ENCODE measurements around the gene CD47. TPM values are rescaled to one million over a fixed set of nuclear protein-coding genes. Genes with fewer than 3 reads are reported as not detected.
A peak's percentile ranks its signal among the peaks of the same experiment; 100 is the strongest.

CD47 gene
- total and polyA plus RNA-seq, 2 of the 4 experiments (the other 2 are of a cell fraction): 45.9 to 52.0 TPM

- Histone ChIP-seq H3K4me3 (ENCODE audit: insufficient read depth, low read depth, low read length) (no peak overlapping the region), H3K36me3 (ENCODE audit: control insufficient read depth, insufficient read depth, low read length) (peaks cover 22% of the 10 kb centered on the region), H2BK15ac (ENCODE audit: low read depth, low read length) (no peak overlapping the region), H3K9me3 (ENCODE audit: control insufficient read depth, insufficient read depth, low read length) (no peaks in the 10 kb centered on the region), H3K9ac (ENCODE audit: low read depth, low read length) (no peak overlapping the region), H3K79me1 (ENCODE audit: low read depth in 1 of 2, low read length in 2 of 2) (peaks cover 7 to 27% of the 10 kb centered on the region in 2 experiments), H4K5ac (ENCODE audit: low read depth, low read length) (no peak overlapping the region; the same call in 1 of the 2 replicates), H2AFZ (replicated peaks; ENCODE audit: low read length, poor library complexity) (no peak overlapping the region), H3K9me1 (ENCODE audit: insufficient read depth, low read length) (peaks cover 7% of the 10 kb centered on the region; the same call in 1 of the 2 replicates), H3K56ac (ENCODE audit: extremely low read depth, insufficient read depth, low read length) (no peak overlapping the region), H2AK9ac (replicated peaks; ENCODE audit: low read depth, low read length, poor library complexity) (no peak overlapping the region), H4K91ac (ENCODE audit: insufficient read depth, low read depth, low read length) (no peak overlapping the region), H2BK120ac (ENCODE audit: low read depth, low read length) (no peak overlapping the region), H3K27me3 (ENCODE audit: control insufficient read depth, insufficient read depth, low read length) (no peaks in the 10 kb centered on the region), H3K14ac (replicated peaks; ENCODE audit: low read depth, low read length) (0 out of 2 replicates have a peak overlapping the region, but pooled peaks have one; percentile 4), H2AK5ac (ENCODE audit: low read depth, low read length) (no peak overlapping the region), H3K18ac (ENCODE audit: low read depth, low read length) (no peak overlapping the region), H2BK20ac (ENCODE audit: low read depth, low read length) (no peak overlapping the region), H3K23ac (ENCODE audit: low read depth, low read length) (no peak overlapping the region), H4K8ac (ENCODE audit: low read depth in 2 of 2, low read length in 2 of 2) (no peak overlapping the region), H3K4me2 (ENCODE audit: low read depth, low read length) (no peak overlapping the region), H2BK5ac (ENCODE audit: low read depth, low read length, poor library complexity, severe bottlenecking) (no peak overlapping the region), H3K4ac (ENCODE audit: low read depth, low read length) (no peak overlapping the region), H4K20me1 (ENCODE audit: insufficient read depth, low read length) (no peaks in the 10 kb centered on the region), H3K27ac (ENCODE audit: insufficient read depth, low read length) (no peak overlapping the region), H3K4me1 (ENCODE audit: control insufficient read depth, insufficient read depth, low read length) (peaks cover 4% of the 10 kb centered on the region)
- in situ Hi-C loops (cut with MboI; ENCODE audit: low sequenced_read_pairs) (no loop called here), intact Hi-C loops (cut with micrococcal nuclease) (no loop called here), dilution Hi-C loops (cut with HindIII; ENCODE audit: low sequenced_read_pairs, unreplicated experiment) (no loop called here)
- no peak for ATAC-seq (ENCODE audit: low read depth)
- no CpG with 5 or more reads among the region's 2 CpGs for WGBS, 2 experiments (ENCODE audit: extremely low coverage in 2 of 2, insufficient read length in 1 of 2)
- TF ChIP-seq RFX5 (IDR thresholded peaks at IDR 0.05; ENCODE audit: low read depth, low read length) (no peak), RAD21 (IDR thresholded peaks at IDR 0.05; ENCODE audit: low read length) (no peak), BHLHE40 (IDR thresholded peaks at IDR 0.05; ENCODE audit: low read depth, low read length) (no peak), FOS (IDR thresholded peaks at IDR 0.05; ENCODE audit: low read depth, low read length) (no peak), POLR2A (IDR thresholded peaks at IDR 0.05; ENCODE audit: low read depth, low read length) (no peak), CEBPB (IDR thresholded peaks at IDR 0.05; ENCODE audit: low read depth, low read length) (no peak), MAZ (IDR thresholded peaks at IDR 0.05; ENCODE audit: borderline replicate concordance, low read depth, low read length) (no peak), CHD1 (IDR thresholded peaks at IDR 0.05; ENCODE audit: low read depth, low read length) (no peak), SMC3 (IDR thresholded peaks at IDR 0.05; ENCODE audit: low read depth, low read length) (no peak), USF2 (IDR thresholded peaks at IDR 0.05; ENCODE audit: low read depth, low read length) (no peak), CTCF (conservative IDR thresholded peaks at IDR 0.05; ENCODE audit: low read depth, low read length) (no peak), MAFK (IDR thresholded peaks at IDR 0.05; ENCODE audit: low read depth, low read length) (no peak), MXI1 (IDR thresholded peaks at IDR 0.05; ENCODE audit: borderline replicate concordance, low read depth, low read length) (no peak), NFE2L2 (IDR thresholded peaks at IDR 0.05; ENCODE audit: low read depth, low read length) (no peak), ELK1 (IDR thresholded peaks at IDR 0.05; ENCODE audit: borderline replicate concordance, low read depth, low read length) (no peak), RCOR1 (IDR thresholded peaks at IDR 0.05; ENCODE audit: insufficient replicate concordance, low read length) (no peak)
- CTCF ChIA-PET: no interaction called here
- no TSS peak for BruUV-seq (replicated peaks)
- POLR2A ChIA-PET (ENCODE audit: unreplicated experiment): no interaction called here
- DNase-seq: no peak
Measured at GRCh38 chr3:108053483-108053882, 37.3 kb downstream of the CD47 start.

All from IMR-90 (cell line).